KMS-11 (cell line): Measurements from ENCODE around the gene CDH9.

Source experiments
- H2AFZ ChIP-seq: fragments of 200-600 bp; sonication (generic); 2 replicates; pipeline ENCODE4 v1.6.1; 2016; ENCODE audit warnings: antibody characterized with exemption, mixed run types, low read depth
- H3K27ac ChIP-seq: fragments of 200-600 bp; sonication (generic); 2 replicates; pipeline ENCODE4 v1.6.1; 2016; ENCODE audit warnings: mild to moderate bottlenecking, mixed run types
- H3K27me3 ChIP-seq: fragments of 200-600 bp; sonication (generic); 2 replicates; pipeline ENCODE4 v1.6.1; 2017; ENCODE audit warnings: mild to moderate bottlenecking, low read depth, mixed run types, moderate library complexity; ENCODE audit not compliant: insufficient read depth
- H3K36me3 ChIP-seq: fragments of 200-600 bp; sonication (generic); 2 replicates; pipeline ENCODE4 v1.6.1; 2017; ENCODE audit warnings: mild to moderate bottlenecking, mixed run types; ENCODE audit not compliant: insufficient read depth
- H3K4me1 ChIP-seq: fragments of 200-600 bp; sonication (generic); 2 replicates; pipeline ENCODE4 v1.6.1; 2016; ENCODE audit warnings: mild to moderate bottlenecking, low read depth, mixed run types; ENCODE audit not compliant: poor library complexity, severe bottlenecking
- H3K4me2 ChIP-seq: fragments of 200-600 bp; sonication (generic); 2 replicates; pipeline ENCODE4 v1.7.0; 2016; ENCODE audit warnings: mild to moderate bottlenecking, mixed run types
- H3K4me3 ChIP-seq: fragments of 200-600 bp; sonication (generic); IDR thresholded peaks from 2 replicates; pipeline ENCODE4 v1.6.1; 2017; ENCODE audit warnings: low read depth, low read length, mixed read lengths; ENCODE audit not compliant: insufficient read depth
- H3K79me2 ChIP-seq: fragments of 200-600 bp; sonication (generic); 2 replicates; pipeline ENCODE4 v1.6.1; 2016; ENCODE audit warnings: low read depth, mixed run types; ENCODE audit not compliant: insufficient read depth
- H3K9ac ChIP-seq: fragments of 200-600 bp; sonication (generic); 2 replicates; pipeline ENCODE4 v1.6.1; 2016; ENCODE audit warnings: mild to moderate bottlenecking, mixed run types
- H4K20me1 ChIP-seq: fragments of 200-600 bp; sonication (generic); 2 replicates; pipeline ENCODE4 v1.6.1; 2016; ENCODE audit warnings: mild to moderate bottlenecking, mixed run types; ENCODE audit not compliant: insufficient read depth
- TF ChIP-seq, protein P1 (sequence below): fragments of 200-600 bp; sonication (generic); conservative IDR thresholded peaks from 2 replicates; pipeline ENCODE4 v1.6.1; 2017; ENCODE audit warnings: low read depth, mild to moderate bottlenecking, antibody characterized with exemption, low read length, moderate library complexity, mixed read lengths

Gene CDH9

DNA sequence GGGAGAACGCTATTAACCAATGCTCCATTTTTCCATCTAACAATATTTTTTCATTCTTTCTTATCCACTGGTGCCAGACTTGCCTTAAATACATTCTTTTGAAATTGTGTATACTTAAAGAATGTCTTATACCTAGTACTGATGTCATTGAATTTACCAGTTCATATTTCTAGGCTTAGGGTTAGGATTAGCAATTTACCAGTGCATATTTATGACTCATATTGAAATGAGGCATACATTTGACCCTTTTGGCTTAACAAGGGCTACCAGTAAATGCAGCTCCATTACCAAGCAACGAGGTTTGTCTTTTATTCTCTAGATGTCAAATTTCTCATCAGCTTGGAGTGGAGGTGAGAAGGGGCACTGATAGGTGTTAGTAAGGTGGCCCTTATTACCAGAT lies 89.5 kb downstream of the CDH9 start:
- TF ChIP-seq, protein P1, sequence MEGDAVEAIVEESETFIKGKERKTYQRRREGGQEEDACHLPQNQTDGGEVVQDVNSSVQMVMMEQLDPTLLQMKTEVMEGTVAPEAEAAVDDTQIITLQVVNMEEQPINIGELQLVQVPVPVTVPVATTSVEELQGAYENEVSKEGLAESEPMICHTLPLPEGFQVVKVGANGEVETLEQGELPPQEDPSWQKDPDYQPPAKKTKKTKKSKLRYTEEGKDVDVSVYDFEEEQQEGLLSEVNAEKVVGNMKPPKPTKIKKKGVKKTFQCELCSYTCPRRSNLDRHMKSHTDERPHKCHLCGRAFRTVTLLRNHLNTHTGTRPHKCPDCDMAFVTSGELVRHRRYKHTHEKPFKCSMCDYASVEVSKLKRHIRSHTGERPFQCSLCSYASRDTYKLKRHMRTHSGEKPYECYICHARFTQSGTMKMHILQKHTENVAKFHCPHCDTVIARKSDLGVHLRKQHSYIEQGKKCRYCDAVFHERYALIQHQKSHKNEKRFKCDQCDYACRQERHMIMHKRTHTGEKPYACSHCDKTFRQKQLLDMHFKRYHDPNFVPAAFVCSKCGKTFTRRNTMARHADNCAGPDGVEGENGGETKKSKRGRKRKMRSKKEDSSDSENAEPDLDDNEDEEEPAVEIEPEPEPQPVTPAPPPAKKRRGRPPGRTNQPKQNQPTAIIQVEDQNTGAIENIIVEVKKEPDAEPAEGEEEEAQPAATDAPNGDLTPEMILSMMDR, result no peak
- H3K4me1 ChIP-seq, result no peaks in the 10 kb centered on the region
- H3K9ac ChIP-seq, result no peak overlapping the region
- no peak overlapping the region for H3K27ac ChIP-seq
- H2AFZ ChIP-seq, result no peak overlapping the region
- H3K4me2 ChIP-seq, result no peak overlapping the region
- no peak overlapping the region for H3K4me3 ChIP-seq
- H3K36me3 ChIP-seq, result no peaks in the 10 kb centered on the region
- no peaks in the 10 kb centered on the region for H4K20me1 ChIP-seq
- no peaks in the 10 kb centered on the region for H3K79me2 ChIP-seq
- H3K27me3 ChIP-seq, result no peaks in the 10 kb centered on the region

DNA sequence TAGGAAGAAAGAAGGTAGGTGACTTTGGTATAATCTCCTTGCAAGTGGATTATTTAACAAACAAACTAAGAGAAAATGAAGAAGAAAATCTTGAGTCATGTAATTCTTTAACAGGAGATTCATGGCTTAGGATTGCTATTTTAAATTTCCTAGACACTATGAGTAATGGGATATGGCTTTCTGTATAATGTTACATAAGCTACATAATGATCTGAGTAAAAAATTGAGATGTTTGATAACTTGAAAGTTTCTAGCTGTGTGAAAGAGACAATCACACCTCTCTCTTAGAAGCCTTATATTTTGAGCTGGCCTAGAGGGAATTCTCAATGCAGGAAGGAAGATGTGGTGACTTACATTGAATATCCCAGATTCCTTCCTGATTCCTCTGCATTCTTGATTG lies 92.5 kb downstream of the CDH9 start:
- H3K4me3 ChIP-seq, result no peak overlapping the region

DNA sequence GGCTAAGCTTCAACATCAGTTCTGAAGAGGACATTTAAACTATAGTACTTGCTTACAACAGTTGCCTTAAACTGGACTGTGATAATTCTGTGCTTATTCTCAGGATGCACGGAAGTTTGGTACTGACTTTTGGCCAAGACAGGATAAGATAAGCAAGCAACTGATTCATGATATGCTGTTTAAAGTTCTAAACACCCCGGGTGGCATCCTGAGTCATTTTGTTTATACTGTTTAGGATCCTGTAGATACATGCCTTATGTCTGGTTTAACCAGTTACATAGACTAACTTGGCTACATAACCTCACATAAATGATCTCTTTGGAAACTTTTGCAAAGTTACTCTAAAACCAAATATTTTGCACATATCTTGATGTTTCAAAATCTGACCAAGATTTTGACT lies 95.9 kb downstream of the CDH9 start:
- no peaks in the 10 kb centered on the region for H4K20me1 ChIP-seq
- no peak overlapping the region for H3K4me3 ChIP-seq
- no peaks in the 10 kb centered on the region for H3K4me1 ChIP-seq
- no peaks in the 10 kb centered on the region for H3K27me3 ChIP-seq
- H3K9ac ChIP-seq, result no peak overlapping the region
- 0 out of 2 replicates have a peak, but pooled peaks cover 5% of the 10 kb centered on the region for H3K79me2 ChIP-seq
- H3K27ac ChIP-seq, result no peak overlapping the region
- no peak overlapping the region for H3K4me2 ChIP-seq
- TF ChIP-seq, protein P1, result no peak
- no peak overlapping the region for H2AFZ ChIP-seq
- no peaks in the 10 kb centered on the region for H3K36me3 ChIP-seq

More for the DNA sequence above, 92.5 kb downstream of the CDH9 start:
- Histone ChIP-seq H3K27me3 (no peaks in the 10 kb centered on the region), H3K4me1 (no peaks in the 10 kb centered on the region), H3K4me2 (no peak overlapping the region), H3K79me2 (no peaks in the 10 kb centered on the region), H3K9ac (no peak overlapping the region), H3K27ac (no peak overlapping the region), H4K20me1 (no peaks in the 10 kb centered on the region), H3K36me3 (no peaks in the 10 kb centered on the region), H2AFZ (no peak overlapping the region)
- TF ChIP-seq, protein P1, result no peak

DNA sequence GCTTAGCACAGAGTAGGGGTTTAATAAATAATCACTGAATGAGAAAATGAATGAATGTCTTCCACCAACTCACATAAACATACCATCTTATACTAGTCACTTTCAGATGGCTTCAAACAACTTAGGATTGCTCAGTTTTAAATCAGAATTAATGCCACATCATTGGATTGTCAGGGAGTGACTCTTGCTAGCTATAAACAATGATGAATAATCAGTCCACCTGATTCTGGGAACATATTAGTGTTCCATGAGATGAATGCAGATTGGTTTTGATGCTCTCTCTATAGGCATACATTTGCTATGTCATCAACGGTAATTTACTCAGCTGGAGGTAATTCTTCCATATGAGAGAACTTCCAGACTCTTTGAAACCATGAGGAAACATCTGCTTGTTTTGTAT lies 97.4 kb downstream of the CDH9 start:
- TF ChIP-seq, protein P1, result no peak

More for the DNA sequence above, 97.4 kb downstream of the CDH9 start:
- no peak overlapping the region for H3K27ac ChIP-seq
- H4K20me1 ChIP-seq, result no peaks in the 10 kb centered on the region
- H3K27me3 ChIP-seq, result no peaks in the 10 kb centered on the region
- no peak overlapping the region for H2AFZ ChIP-seq
- no peaks in the 10 kb centered on the region for H3K36me3 ChIP-seq
- no peak overlapping the region for H3K9ac ChIP-seq
- no peaks in the 10 kb centered on the region for H3K4me1 ChIP-seq
- 0 out of 2 replicates have a peak, but pooled peaks cover 5% of the 10 kb centered on the region for H3K79me2 ChIP-seq
- no peak overlapping the region for H3K4me3 ChIP-seq
- H3K4me2 ChIP-seq, result no peak overlapping the region
